ENCODE measurements around the gene GRIN2A. TPM values are rescaled to one million over a fixed set of nuclear protein-coding genes. Genes with fewer than 3 reads are reported as not detected.

Gene GRIN2A
- total RNA-seq, 1 donor from 2014 or later = not detected

GRCh38 chr16:9970796-9971195, 211.4 kb downstream of the GRIN2A start:
- intact Hi-C loops (cut with micrococcal nuclease) = no loop called here

- intact Hi-C loops (cut with micrococcal nuclease) = no loop called here
Observed at GRCh38 chr16:9970244-9970643, 212.0 kb downstream of the GRIN2A start.

DNA sequence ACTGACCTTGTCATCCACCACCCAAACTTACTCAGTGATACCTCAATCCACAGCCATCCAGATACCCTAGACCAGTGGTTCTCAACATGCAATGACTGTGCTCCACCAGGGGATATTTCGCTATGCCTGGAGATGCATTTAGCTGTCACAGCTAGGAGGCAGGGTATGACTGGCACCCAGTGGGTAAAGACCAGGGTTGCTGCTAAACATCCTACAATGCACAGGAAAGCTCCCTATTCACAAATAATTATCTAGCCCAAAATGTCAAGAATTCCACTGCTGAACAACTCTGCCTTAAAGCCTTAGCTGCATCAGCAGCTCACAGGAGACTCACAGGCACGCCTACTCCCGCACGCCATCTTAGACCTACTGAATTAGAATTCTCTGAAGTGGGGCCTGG, 212.6 kb downstream of the GRIN2A start:
- intact Hi-C loops (cut with micrococcal nuclease) = no loop called here

GRCh38 chr16:9966569-9967157, 215.6 kb downstream of the GRIN2A start:
- intact Hi-C loops (cut with micrococcal nuclease) = no loop called here

DNA sequence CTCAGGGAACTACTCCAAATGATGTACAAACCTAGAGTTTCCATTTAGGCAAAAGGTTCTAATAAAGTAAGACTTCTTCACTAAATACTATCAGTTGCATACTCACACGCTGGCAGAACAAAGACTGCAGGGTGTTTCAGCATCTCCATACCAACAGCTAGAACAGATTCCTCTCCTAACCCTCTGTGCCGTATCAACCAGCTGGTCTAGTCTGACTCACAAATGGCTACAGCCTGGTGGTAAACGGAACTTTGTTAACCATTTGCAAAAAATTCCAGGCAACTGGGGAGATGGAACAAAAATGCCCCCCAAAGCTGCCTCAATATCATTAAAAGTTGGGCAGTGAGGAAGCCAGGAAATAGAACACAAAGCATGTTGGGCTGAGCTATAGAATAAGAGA, 217.1 kb downstream of the GRIN2A start:
- intact Hi-C loops (cut with micrococcal nuclease) = no loop called here

DNA sequence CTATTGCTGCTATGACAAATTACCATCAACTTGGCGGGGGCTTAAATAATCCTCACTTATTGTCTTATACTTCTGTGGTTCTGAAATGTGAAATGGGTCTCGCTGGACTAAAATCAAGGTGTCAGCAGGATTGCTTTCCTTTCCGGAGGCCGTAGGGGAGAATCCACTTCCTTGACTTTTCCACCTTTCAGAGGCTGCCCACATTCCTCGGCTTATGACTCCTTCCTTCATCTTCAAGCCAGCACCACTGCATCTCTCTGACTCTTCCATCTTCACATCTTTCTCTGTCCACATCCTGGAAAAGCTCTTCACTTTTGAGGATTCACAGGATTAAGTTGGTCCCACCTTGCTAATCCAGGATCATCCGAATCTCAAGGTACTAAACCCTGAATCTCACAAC, 217.8 kb downstream of the GRIN2A start:
- intact Hi-C loops (cut with micrococcal nuclease) = no loop called here

- intact Hi-C loops (cut with micrococcal nuclease) = no loop called here
Observed at GRCh38 chr16:9957433-9957832, 224.8 kb downstream of the GRIN2A start.

- intact Hi-C loops (cut with micrococcal nuclease) = no loop called here
Observed at GRCh38 chr16:9957002-9957401, 225.2 kb downstream of the GRIN2A start.

GRCh38 chr16:9955677-9956076, 226.6 kb downstream of the GRIN2A start:
- intact Hi-C loops (cut with micrococcal nuclease) = no loop called here

DNA sequence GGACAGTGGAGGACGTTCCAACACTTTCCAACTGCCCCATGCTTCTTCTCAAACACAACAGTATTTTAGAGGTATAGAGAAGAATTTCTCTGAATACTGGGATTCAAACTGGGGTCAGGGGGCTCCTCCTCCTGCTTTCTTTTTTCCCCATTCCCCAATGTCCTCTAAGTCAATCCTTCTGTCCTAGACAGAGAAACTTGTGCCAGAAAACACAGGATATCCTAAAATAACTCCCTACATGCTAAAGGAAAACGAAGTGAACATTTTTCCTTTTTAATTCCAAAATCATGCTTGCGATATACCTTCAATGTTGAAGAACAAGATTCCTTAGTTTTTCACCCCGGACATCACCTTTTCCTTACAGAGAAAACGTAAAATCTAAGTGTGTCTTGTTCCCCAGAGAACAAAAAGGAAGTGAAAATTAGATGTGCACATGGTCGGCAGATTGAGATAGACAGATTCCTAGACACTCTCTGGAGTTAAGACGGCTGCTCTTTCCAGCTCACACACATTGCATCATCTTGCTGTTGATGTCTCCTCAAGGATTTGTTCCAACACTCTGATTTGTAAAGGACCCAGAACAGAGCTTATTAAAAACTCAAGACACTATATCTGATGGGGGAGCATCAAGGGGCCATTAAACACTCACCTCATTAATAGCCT, 228.2 kb downstream of the GRIN2A start:
- intact Hi-C loops (cut with micrococcal nuclease) = no loop called here

GRCh38 chr16:9950658-9951057, 231.6 kb downstream of the GRIN2A start:
- intact Hi-C loops (cut with micrococcal nuclease) = no loop called here

DNA sequence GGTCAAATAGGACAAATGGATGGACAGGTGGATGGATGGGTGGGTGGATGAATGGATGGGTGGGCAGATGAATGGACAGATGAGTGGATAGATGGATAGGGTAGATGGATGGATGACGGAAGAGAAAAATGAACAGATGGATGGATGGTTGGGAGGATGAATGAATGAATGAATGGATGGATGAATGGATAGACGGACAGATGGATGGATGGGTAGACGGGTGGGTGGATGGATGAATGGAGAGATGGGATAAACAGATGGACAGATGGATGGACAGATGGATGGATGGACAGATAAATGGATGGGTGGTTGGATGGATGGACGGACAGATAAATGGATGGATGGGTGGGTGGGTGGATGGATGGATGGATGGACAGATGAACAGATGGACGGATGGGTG, 232.8 kb downstream of the GRIN2A start:
- intact Hi-C loops (cut with micrococcal nuclease) = no loop called here

- intact Hi-C loops (cut with micrococcal nuclease) = no loop called here
Observed at GRCh38 chr16:9948933-9949332, 233.3 kb downstream of the GRIN2A start.

DNA sequence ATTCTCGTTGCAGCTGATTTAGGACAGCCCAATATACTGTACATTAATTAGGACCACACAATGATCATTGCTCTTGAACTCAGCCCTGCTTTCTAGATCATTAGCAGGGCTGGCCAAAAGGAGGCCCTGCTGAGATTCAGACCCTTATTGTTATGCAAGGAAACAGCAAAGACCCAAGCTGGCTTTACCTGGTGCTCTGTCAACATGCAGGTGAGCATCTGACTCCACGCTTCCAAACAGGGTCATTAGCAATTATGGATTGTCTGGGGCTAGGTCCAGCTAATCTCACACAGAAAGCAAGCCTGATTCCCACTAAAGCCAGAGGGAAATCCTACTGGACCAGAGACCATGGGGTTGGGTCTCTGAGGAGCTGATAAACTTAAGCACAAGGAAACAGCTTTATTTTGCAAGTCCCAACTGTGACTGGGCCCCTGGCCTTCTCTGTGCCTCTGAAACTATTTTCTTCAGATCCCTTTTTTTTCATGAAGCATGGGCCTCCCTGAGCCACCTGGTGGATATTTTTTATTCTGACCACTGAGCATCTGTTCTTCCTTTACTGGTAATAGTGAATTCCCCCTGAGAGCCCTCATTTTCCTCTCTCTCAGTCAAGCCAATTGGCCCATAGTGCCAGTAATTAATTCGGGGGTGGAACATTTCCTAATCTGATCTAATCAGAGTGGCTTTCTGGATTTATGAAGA, 236.1 kb downstream of the GRIN2A start:
- intact Hi-C loops (cut with micrococcal nuclease) = no loop called here

DNA sequence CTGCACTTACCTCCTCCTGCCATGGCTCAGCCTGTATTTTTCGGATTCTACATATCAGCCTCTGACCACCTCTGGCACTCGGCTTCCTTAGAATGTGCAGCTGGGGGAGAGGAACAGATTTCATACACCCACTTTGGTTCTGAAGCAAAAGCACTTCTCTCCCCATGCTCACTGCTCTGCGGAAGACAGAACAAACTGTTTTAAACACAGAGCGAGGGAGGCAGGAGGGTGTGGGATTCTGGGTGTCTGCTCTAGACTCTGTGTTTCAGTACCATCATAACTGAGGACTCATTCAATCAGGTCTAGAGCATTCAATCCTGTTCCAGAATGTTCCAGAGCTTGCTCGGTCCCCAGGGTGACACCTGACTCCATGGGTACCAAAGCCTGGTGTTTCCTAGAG, 239.1 kb downstream of the GRIN2A start:
- intact Hi-C loops (cut with micrococcal nuclease) = no loop called here

- intact Hi-C loops (cut with micrococcal nuclease) = no loop called here
Observed at GRCh38 chr16:9941245-9941644, 241.0 kb downstream of the GRIN2A start.

GRCh38 chr16:9934723-9935508, 247.3 kb downstream of the GRIN2A start:
- intact Hi-C loops (cut with micrococcal nuclease) = no loop called here

GRCh38 chr16:9932919-9933653, 249.1 kb downstream of the GRIN2A start:
- intact Hi-C loops (cut with micrococcal nuclease) = no loop called here

GRCh38 chr16:9932000-9932399, 250.2 kb downstream of the GRIN2A start:
- intact Hi-C loops (cut with micrococcal nuclease) = no loop called here

DNA sequence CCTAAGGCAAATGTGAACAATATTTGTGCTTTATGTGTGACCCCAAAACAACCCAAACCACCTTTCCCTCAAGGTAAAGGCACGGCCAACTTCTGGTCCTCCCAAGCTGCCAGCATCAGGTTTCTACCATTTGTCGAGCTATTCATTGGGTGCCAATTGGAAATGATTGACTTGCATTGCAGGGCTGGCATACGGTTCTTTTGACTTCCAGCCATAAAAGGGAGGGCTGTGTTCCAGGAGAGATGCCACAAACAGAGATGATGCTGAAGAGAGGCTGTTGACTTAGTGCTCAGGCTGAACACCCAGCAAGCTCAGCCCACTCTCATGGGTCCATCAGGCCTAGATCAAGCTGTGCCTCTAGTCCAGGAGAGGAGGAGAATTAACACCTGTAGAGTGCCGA, 252.4 kb downstream of the GRIN2A start:
- intact Hi-C loops (cut with micrococcal nuclease) = no loop called here

- intact Hi-C loops (cut with micrococcal nuclease) = no loop called here
Observed at GRCh38 chr16:9929313-9929712, 252.9 kb downstream of the GRIN2A start.
